SH-SY5Y (cell line): Measurements from ENCODE around the gene EEA1.

ENCODE experiments used
- GATA2 ChIP-seq: IDR thresholded peaks from 2 replicates; pipeline ENCODE4 v1.6.1; 2011; ENCODE audit warnings: mild to moderate bottlenecking, low read depth, low read length
- GATA3 ChIP-seq: IDR thresholded peaks from 2 replicates; pipeline ENCODE4 v1.6.1; 2011; ENCODE audit warnings: low read depth, mild to moderate bottlenecking, low read length, moderate library complexity

- TF ChIP-seq GATA2 (no peak), GATA3 (no peak)
Observed at GRCh38 chr12:92729773-92730305, 199.3 kb downstream of the EEA1 start.
